OCI-LY7 (cell line): ENCODE measurements around the gene OXCT2.

ENCODE experiments used
- CTCF ChIP-seq: fragments of 200-600 bp; sonication (generic); conservative IDR thresholded peaks from 2 replicates; pipeline ENCODE4 v1.5.1; 2014; ENCODE audit warnings: mild to moderate bottlenecking, antibody characterized with exemption, low read length, moderate library complexity, mixed read lengths
- EZH2phosphoT487 ChIP-seq: fragments of 200-600 bp; sonication (generic); IDR thresholded peaks from 2 replicates; pipeline ENCODE4 v1.6.1; 2018; ENCODE audit warnings: low read depth, borderline replicate concordance, mild to moderate bottlenecking, mixed run types, antibody characterized with exemption, low read length, moderate library complexity, mixed read lengths

DNA sequence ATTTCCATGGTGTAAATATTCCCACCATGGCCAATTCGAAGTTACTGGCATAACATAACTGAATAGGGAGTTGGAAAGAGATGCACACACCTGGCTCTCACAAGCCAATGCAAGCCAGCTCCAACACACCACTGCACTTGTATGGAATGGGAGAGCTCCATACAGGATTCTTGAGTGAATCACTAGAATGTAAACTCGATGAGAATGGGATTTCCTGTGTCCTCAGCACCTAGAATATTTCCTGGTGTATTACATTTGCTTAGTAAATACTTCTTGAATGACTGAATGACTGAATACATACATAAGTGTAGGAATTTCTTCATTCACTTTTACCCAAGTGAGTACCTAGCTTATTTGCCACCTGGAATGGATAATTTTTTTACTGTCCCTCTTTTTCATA lies 48.7 kb downstream of the OXCT2 start:
- no peak for TF ChIP-seq CTCF
- no peak for TF ChIP-seq EZH2phosphoT487
